NCI-H446 (cell line): ENCODE data around the gene PTPN5.
"Not testable (repeated sequence)": the region's sequence is repeated elsewhere in the genome, so short reads cannot be mapped to it uniquely, and the experiment has no call there.

Source experiments
- DNase-seq, 2 experiments: peaks; one replicate each; lab custom pipeline; 2025; lab: John Stamatoyannopoulos, UW

PTPN5 gene

GRCh38 chr11:18682466-18682865 lies 109.1 kb downstream of the PTPN5 start:
- DNase-seq: no peak

- DNase-seq: not testable (repeated sequence)
Observed at GRCh38 chr11:18681949-18682348, 109.6 kb downstream of the PTPN5 start.
